IPS-20b (cell line): ENCODE data around the gene NSUN5.
"Not testable (repeated sequence)": the region's sequence is repeated elsewhere in the genome, so short reads cannot be mapped to it uniquely, and the experiment has no call there.

Experiments
- H3K27ac ChIP-seq: one replicate; pipeline ENCODE4 v1.5.1; 2013; ENCODE audit warnings: low read length
- H3K27me3 ChIP-seq: 2 replicates; pipeline ENCODE4 v1.6.1; 2013; ENCODE audit warnings: mild to moderate bottlenecking, low read length, inconsistent platforms; ENCODE audit not compliant: insufficient read depth
- H3K36me3 ChIP-seq: 2 replicates; pipeline ENCODE4 v1.6.1; 2013; ENCODE audit warnings: low read depth, mild to moderate bottlenecking, inconsistent platforms, low read length, moderate library complexity; ENCODE audit not compliant: insufficient read depth
- H3K4me1 ChIP-seq: 2 replicates; pipeline ENCODE4 v1.6.1; 2013; ENCODE audit warnings: mild to moderate bottlenecking, control low read depth, inconsistent platforms, low read length, moderate library complexity; ENCODE audit not compliant: insufficient read depth
- H3K4me3 ChIP-seq: 2 replicates; pipeline ENCODE4 v1.5.1; 2013; ENCODE audit warnings: mild to moderate bottlenecking, low read length, inconsistent platforms
- H3K9ac ChIP-seq: 2 replicates; pipeline ENCODE4 v1.6.1; 2013; ENCODE audit warnings: low read depth, mild to moderate bottlenecking, inconsistent platforms, low read length, moderate library complexity
- H3K9me3 ChIP-seq: 2 replicates; pipeline ENCODE4 v1.6.1; 2013; ENCODE audit warnings: mild to moderate bottlenecking, low read depth, low read length, inconsistent platforms; ENCODE audit not compliant: insufficient read depth

The NSUN5 gene

GRCh38 chr7:73324081-73324845 is 15.6 kb upstream of the NSUN5 start:
- not testable (repeated sequence) for H3K9ac ChIP-seq, H3K27me3 ChIP-seq, H3K9me3 ChIP-seq, H3K27ac ChIP-seq, H3K4me1 ChIP-seq, H3K36me3 ChIP-seq
- H3K4me3 ChIP-seq = peak overlapping the region; percentile 29; the same call in 1 of the 2 replicates

GRCh38 chr7:73323434-73324080 is 14.9 kb upstream of the NSUN5 start:
- not testable (repeated sequence) for H3K27ac ChIP-seq, H3K9ac ChIP-seq

GRCh38 chr7:73320009-73320408 is 11.4 kb upstream of the NSUN5 start:
- not testable (repeated sequence) for H3K9me3 ChIP-seq, H3K27me3 ChIP-seq, H3K4me3 ChIP-seq, H3K4me1 ChIP-seq, H3K9ac ChIP-seq, H3K27ac ChIP-seq, H3K36me3 ChIP-seq

More at GRCh38 chr7:73323434-73324080, 14.9 kb upstream of the NSUN5 start:
- H3K4me3 ChIP-seq, H3K27me3 ChIP-seq, H3K36me3 ChIP-seq, H3K4me1 ChIP-seq, H3K9me3 ChIP-seq: not testable (repeated sequence)

GRCh38 chr7:73319541-73319940 is 10.9 kb upstream of the NSUN5 start:
- not testable (repeated sequence) for H3K4me3 ChIP-seq, H3K4me1 ChIP-seq, H3K9ac ChIP-seq, H3K27me3 ChIP-seq, H3K9me3 ChIP-seq, H3K36me3 ChIP-seq, H3K27ac ChIP-seq

- not testable (repeated sequence) for H3K4me3 ChIP-seq, H3K27me3 ChIP-seq, H3K4me1 ChIP-seq, H3K36me3 ChIP-seq, H3K9ac ChIP-seq, H3K27ac ChIP-seq, H3K9me3 ChIP-seq
Observed at GRCh38 chr7:73318656-73319204, 10.1 kb upstream of the NSUN5 start.

- no peak overlapping the region for H3K4me3 ChIP-seq
- H3K27ac ChIP-seq = no peak overlapping the region
- no peaks in the 10 kb centered on the region for H3K9me3 ChIP-seq
- no peak overlapping the region for H3K9ac ChIP-seq
- H3K27me3 ChIP-seq = no peaks in the 10 kb centered on the region
- no peaks in the 10 kb centered on the region for H3K36me3 ChIP-seq
- no peaks in the 10 kb centered on the region for H3K4me1 ChIP-seq
Observed at GRCh38 chr7:73316521-73316920, 7.9 kb upstream of the NSUN5 start.

- no peak overlapping the region for H3K4me3 ChIP-seq
- no peak overlapping the region for H3K27ac ChIP-seq
- no peaks in the 10 kb centered on the region for H3K4me1 ChIP-seq
- H3K9ac ChIP-seq = no peak overlapping the region
- H3K27me3 ChIP-seq = peaks cover 6% of the 10 kb centered on the region; the same call in 1 of the 2 replicates
- H3K9me3 ChIP-seq = no peaks in the 10 kb centered on the region
- H3K36me3 ChIP-seq = no peaks in the 10 kb centered on the region
Observed at GRCh38 chr7:73314271-73314670, 5.6 kb upstream of the NSUN5 start.

- no peak overlapping the region for H3K9ac ChIP-seq
- no peak overlapping the region for H3K4me3 ChIP-seq
- H3K4me1 ChIP-seq = no peaks in the 10 kb centered on the region
- peaks cover 8% of the 10 kb centered on the region; the same call in 1 of the 2 replicates for H3K27me3 ChIP-seq
- H3K36me3 ChIP-seq = no peaks in the 10 kb centered on the region
- no peak overlapping the region for H3K27ac ChIP-seq
- no peaks in the 10 kb centered on the region for H3K9me3 ChIP-seq
Observed at GRCh38 chr7:73313521-73313906, 4.9 kb upstream of the NSUN5 start.

GRCh38 chr7:73312831-73313520 is 4.3 kb upstream of the NSUN5 start:
- H3K27me3 ChIP-seq = peaks cover 8% of the 10 kb centered on the region; the same call in 1 of the 2 replicates
- no peaks in the 10 kb centered on the region for H3K9me3 ChIP-seq
- H3K4me3 ChIP-seq = no peak overlapping the region
- H3K4me1 ChIP-seq = no peaks in the 10 kb centered on the region
- H3K36me3 ChIP-seq = no peaks in the 10 kb centered on the region
- H3K9ac ChIP-seq = no peak overlapping the region
- H3K27ac ChIP-seq = no peak overlapping the region

- H3K27me3 ChIP-seq, H3K4me1 ChIP-seq, H3K36me3 ChIP-seq, H3K9me3 ChIP-seq, H3K4me3 ChIP-seq, H3K9ac ChIP-seq, H3K27ac ChIP-seq: not testable (repeated sequence)
Observed at GRCh38 chr7:73311421-73311820, 2.8 kb upstream of the NSUN5 start.

GRCh38 chr7:73308074-73308664 is 457 bp downstream of the NSUN5 start:
- Histone ChIP-seq H3K27me3 (peaks cover 8% of the 10 kb centered on the region; the same call in 1 of the 2 replicates), H3K9ac (peak overlapping the region; percentile 87; the same call in 1 of the 2 replicates), H3K4me1 (no peaks in the 10 kb centered on the region), H3K27ac (peak overlapping the region; percentile 14), H3K4me3 (peak overlapping the region; percentile 78), H3K9me3 (no peaks in the 10 kb centered on the region), H3K36me3 (peaks cover 38% of the 10 kb centered on the region)
